ENCODE results near the gene XRN2.

The XRN2 gene, protein sequence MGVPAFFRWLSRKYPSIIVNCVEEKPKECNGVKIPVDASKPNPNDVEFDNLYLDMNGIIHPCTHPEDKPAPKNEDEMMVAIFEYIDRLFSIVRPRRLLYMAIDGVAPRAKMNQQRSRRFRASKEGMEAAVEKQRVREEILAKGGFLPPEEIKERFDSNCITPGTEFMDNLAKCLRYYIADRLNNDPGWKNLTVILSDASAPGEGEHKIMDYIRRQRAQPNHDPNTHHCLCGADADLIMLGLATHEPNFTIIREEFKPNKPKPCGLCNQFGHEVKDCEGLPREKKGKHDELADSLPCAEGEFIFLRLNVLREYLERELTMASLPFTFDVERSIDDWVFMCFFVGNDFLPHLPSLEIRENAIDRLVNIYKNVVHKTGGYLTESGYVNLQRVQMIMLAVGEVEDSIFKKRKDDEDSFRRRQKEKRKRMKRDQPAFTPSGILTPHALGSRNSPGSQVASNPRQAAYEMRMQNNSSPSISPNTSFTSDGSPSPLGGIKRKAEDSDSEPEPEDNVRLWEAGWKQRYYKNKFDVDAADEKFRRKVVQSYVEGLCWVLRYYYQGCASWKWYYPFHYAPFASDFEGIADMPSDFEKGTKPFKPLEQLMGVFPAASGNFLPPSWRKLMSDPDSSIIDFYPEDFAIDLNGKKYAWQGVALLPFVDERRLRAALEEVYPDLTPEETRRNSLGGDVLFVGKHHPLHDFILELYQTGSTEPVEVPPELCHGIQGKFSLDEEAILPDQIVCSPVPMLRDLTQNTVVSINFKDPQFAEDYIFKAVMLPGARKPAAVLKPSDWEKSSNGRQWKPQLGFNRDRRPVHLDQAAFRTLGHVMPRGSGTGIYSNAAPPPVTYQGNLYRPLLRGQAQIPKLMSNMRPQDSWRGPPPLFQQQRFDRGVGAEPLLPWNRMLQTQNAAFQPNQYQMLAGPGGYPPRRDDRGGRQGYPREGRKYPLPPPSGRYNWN

DNA sequence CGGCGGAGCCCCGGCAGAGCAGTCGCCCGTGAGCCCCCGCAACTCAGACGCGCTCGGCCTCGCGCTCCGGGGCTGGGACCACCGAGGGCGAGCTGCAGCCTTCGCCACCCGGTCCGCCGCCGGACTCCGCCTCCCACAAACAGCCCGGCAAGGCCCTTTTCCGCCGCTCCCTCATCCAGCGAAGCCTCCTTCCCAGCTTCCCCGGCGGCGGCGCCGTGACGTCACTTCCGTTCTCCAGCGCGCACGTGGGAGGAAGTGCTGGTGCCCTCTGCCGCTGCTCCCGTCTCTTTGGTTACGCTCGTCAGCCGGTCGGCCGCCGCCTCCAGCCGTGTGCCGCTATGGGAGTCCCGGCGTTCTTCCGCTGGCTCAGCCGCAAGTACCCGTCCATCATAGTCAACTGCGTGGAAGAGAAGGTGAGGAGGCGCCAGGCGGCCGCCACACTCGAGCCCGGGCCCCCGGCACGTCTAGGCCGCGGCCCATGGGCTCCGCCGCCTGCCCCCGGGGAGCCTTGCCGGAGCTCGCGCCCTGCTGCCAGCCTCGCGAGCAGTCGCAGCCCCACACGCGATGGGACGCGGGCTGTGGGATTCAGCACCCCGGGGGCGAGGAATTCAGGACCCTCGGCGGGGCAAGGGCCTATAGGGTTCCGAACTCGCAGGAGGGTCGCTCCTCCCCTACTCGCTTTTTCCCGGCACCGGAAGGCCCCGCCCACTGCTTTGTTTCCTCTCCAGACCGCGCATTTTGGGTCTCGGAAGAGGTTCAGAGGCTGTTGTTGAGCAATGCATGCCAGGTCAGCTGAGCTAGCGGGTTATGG, at the start of gene XRN2:
TSS of gene XRN2 (plus strand) at position 271 of the 811 bp plus-strand sequence. CDS start at position 339, 68 bp downstream.
- peak; percentile 94 for DNase-seq (ENCODE audit: low read depth)

DNA sequence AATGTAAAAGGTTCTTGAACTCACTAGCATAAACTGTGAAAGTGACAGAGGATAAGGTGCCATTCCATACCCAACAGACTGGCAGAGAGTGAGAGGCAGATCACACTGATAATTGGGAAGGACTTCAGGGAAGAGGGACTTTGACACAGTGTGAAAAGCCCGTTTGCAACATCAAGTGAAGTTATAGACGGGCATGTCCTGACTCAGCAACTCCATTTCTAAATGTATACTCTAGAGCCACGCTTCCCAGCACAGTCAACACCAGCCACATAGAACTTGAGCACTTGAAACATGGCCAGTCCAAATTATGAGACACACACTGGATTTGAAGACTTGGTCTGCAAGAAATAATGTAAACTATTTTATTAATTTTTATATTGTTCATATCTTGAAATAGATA, 45.9 kb upstream of the XRN2 start:
- DNase-seq (ENCODE audit: low read depth), result no peak

DNA sequence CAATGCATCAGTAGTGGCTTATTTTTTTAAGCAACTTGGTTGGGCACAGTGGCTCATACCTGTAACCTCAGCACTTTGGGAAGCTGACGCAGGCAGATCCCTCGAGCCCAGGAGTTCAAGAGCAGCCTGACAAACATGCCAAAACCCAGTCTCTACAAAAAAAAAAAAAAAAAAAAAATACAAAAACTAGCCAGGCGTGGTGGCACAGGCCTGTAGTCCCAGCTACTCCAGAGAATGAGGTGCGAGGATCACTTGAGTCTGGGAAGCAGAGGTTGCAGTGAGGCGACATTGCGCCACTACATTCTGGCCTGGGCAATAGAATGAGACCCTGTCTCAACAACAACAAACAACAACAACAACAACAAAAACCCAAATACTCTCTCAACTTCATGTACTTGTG, 44.7 kb upstream of the XRN2 start:
- no peak for DNase-seq (ENCODE audit: low read depth)

DNA sequence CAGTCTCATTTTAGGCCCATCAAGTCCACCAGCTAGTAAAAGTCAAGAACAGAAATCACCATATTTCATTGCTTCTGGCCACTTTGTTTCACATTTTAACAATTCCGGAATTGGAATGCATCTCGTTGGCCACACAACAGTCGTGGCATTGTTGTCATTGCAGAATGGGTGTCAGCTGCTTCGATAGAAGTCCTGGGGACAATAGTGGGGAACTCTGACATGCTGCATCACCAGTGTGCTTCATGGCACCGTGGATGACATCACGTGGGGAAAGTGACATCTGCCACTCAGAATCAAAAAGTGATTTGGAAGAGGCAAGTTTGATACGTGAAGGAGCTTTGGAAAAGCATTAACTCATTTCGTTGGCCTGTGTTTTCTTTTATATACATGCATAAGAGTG, 43.8 kb upstream of the XRN2 start:
- no peak for DNase-seq (ENCODE audit: low read depth)

DNA sequence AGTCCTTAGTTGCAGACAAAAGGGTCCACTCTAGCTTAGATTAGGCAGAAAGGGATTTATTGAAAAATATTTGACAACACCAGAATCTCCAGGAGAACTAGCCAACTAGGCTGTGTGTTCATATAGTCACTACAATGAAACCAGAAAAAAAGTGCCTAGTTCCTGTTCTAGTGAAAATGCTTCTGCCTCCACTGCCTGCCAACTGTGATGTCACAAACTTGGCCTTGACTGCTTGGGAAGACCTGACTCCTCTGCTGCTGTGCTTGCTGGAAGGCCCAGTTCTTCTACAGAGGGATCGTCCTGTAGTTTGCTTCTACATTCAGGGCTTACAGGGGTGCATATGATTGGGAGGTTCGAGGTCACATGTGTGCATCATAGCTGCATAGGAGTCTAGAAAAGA, 40.3 kb upstream of the XRN2 start:
- no peak for DNase-seq (ENCODE audit: low read depth)

DNA sequence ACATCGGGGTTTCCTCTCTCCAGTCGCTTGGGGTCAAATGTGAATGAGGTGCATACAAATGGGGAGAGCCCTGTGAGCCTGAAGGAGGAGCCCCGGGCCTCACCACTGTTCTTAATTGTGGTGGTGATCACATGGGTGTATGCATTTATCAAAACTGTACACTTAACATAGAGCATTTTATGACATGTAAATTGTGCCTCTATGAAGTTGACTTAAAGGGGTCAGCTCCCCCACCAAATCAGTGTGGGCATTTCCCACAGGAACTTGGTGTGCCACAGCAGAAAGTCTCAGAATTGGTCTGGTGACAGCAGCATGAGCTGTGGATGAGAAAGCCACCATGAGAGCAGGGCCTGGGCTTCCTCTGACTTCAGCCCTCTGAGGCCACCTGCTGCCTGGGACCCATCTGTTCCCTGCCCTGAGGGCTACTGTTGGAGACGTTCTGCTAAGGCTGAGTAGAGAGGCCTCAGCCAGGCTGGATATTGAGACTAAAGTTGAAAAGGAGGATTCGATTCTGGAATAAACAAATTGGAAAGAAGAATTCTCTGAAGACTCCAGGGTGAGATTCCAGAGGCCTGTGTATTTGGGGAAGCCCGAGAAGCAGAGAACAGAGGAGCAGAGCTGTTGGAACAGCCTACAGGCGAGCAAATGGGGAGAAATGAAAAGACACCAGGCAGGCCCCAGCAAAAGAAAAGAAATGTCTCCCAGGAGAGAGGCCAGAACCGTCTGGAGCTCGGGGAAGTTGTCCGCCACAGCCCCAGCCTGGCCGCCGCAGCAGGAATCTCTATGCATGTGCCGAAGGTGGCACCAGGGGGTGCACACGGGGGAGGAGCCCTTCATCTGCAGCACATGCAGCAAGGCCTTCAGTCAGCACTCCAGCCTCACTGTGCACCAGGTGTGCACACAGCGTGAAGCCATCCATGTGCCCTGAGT, 37.6 kb upstream of the XRN2 start:
- DNase-seq (ENCODE audit: low read depth), result no peak

DNA sequence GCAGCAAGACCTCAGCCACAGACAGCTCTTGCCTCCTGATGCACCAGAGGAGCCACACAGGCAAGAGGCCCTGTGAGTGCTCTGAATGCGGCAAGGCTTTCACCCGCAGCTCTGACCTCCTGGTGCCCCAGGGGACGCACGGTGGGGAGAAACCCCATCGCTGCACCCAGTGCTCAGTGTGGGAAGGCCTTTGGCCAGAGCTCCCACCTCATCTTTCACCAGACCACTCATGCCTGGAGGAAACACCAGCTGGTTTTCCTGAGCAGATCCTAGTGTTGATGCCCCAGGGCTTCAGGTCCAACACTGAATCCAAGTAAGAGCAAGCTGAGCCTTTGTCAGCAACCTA, 37.0 kb upstream of the XRN2 start:
- DNase-seq (ENCODE audit: low read depth), result no peak

DNA sequence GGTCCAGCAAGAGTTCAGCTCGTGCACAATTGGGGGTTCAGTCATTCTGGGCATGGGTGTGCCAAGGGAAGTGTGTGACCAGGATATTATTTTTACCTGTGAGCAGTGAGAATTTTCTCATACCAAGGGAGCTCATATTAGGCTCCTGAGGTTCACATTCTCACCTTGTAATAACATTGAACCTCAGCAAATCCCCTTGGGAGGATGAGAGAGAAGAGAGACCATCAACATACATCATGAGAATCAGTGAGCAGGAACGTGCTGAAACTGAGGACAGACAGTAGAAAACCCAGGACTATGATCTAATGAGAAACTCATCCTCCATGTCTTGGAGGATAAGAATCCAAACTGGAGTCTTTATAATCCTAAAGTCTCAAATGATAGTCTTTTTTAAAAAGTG, 33.4 kb upstream of the XRN2 start:
- DNase-seq (ENCODE audit: low read depth), result no peak

DNA sequence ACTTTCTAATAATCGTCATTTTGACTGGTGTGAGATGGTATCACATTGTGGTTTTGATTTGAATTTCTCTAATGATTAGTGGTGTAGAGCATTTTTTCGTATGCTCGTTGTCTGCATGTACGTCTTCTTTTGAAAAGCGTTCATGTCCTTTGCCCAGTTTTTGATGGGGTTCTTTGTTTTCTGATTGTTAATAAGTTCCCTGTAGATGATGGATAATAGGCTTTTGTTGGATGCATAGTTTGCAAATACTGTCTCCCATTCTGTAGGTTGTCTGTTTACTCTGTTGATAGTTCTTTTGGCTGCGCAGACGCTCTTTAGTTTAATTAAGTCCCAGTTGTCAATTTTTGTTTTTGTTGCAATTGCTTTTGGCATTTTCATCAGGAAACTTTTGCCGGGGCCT, 32.3 kb upstream of the XRN2 start:
- DNase-seq (ENCODE audit: low read depth), result no peak

DNA sequence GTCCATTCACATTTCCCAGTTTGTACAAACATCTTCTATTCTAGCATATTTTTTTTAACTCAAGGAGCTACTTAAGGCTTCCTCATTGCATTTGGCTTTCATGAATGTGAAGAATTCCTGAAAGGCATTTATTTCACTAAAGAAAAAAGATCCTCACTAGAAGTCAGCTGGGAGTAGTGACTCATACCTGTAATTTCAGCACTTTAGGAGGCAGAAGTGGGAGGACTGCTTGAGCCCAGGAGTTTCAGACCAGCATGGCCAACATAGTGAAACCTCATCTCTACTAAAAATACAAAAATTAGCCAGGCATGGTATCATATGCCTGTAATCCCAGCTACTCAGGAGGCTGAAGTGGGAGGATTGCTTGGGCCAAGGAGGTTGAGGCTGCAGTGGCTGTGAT, 30.9 kb upstream of the XRN2 start:
- no peak for DNase-seq (ENCODE audit: low read depth)

DNA sequence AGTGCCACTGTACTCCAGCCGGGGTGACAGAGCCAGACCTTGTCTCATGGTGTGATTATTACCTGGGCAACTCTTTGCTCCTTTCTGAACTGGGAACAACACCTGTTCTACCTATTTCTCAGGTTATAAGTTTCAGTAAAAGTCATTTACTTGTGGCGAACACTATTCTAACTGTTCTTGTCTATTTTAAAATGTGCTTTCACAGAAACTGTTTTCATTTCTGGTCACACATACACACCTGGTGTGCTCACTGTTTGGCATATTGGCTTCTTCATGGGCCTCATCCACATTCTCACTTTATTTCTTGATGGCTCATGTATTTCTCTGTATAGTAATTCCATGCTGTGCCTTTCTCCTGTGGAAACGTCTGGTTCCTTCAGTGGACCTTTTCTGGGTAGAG, 30.5 kb upstream of the XRN2 start:
- DNase-seq (ENCODE audit: low read depth), result no peak

DNA sequence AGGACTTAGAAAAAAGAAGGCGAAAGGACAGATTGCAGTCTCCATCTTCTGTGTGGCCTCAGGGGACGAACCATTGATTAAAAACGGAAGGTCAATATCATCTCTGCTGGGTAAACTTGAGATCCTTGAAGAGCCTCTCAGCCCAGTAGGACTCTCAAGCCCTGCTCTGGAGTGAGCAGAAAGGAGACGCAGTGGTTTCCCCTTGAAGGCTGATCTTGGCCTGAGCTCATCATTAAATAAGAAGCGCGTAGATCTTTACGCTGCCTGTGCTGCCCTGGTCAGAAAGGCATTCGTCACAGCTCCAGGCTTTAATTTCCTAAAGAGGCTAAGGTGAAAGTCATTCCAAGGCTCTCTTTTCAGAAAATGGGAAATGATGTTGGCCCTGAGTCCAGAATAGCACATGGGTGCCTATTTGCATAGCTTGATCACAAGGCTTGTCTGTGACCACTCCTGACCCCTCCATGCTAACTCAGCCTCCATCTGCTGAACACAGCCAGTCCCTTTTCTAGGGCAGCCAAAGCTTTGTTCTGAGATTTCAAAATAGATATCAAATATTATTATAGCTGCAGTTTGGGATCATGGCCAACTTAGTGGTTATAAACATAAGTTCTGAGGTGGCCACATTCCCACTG, 29.3 kb upstream of the XRN2 start:
- no peak for DNase-seq (ENCODE audit: low read depth)

DNA sequence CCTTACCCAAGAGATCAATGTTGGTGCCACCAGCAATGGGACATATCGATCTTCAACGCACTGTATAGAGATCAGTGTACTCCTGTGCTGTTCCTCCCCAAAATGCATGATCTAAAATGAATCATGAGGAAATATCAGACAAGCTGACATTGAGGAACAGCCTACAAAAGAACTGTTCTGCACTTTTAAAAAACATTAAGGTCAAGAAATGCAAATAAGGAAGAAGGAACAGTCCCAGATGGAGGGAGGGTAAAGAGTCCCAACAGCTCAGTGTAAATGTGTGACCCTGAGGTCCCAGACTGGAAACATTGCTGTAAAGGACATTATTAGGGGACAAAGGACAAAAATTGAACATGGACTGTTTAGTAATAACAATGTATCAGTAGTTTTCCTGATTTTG, 24.3 kb upstream of the XRN2 start:
- DNase-seq (ENCODE audit: low read depth), result no peak

DNA sequence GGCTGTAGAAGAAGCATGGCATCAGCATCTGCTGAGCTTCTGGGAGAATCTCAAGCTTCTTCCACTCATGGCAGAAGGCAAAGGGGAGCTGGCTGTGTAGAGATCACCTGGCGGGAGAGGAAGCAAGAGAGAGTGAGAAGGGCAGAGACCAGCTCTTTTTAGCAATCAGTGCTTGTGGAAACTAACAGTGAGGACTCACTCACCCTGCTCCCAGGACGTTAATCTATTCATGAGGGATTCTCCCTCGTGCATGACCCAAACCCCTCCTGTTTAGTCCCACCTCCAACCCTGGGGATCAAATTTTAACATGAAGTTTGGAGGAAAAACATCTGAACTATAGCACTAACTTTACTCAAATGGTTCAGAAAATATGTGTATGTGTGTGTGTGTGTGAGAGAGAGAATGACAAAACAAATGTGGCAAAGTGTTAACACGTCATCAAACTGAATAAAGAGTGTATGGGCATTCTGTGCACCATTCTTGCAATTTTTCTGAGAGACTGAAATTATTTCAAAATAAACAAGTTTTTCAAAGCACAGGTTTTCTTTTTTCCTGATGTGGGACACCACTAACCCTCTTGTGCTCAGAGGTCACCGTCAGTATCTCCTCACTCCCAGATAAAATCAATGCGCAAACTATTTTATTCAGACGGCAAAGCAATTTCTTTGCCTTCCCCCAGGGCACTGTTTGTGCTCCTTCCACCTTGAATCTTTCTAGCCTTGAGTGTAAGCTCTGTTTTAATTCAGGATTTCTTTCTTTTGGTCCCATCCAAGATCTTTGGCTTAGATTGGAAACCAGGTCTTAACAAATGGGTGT, 23.2 kb upstream of the XRN2 start:
- no peak for DNase-seq (ENCODE audit: low read depth)

DNA sequence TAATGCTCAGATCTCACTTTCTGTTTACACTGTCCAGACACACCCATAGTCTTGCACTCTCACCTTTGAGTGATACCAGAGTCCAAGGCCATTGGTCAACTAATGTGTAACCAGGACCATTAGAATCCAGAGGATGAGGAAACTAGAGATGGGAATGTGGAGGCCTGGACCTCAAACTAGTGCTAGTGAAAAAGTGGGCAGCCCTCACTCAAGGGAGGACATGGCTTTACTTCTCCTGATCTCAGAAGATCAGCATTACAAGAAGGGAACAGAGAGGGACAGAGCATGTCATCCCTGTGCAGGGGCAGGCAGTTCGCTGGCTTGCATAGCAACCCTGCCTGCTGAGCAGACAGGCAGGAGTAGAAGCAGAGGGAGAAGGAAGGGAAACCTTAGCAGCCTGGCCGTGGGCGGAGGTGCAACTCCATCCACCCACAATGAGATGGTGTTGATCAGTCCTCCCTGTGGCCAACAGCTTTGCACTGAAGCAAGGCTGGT, 22.6 kb upstream of the XRN2 start:
- no peak for DNase-seq (ENCODE audit: low read depth)

DNA sequence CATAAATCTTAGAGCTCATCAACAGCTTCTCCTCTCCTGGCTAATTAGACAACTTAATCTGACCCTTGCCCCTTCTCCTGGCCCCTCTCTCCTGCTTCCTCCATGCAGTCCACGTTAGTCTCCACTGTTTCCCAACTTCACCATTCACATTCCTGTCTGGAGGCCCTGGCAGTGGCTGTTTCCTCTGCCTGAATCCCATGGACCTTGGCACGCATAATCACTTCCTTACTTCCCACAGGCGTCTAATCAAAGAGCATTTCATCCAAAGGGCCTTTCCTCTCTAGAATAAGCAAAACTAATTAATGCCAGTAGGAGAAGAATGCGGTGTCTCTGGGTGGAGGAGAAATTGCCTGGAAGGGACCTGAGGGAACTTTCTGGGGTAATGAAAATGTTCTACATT, 16.4 kb upstream of the XRN2 start:
- DNase-seq (ENCODE audit: low read depth), result no peak

DNA sequence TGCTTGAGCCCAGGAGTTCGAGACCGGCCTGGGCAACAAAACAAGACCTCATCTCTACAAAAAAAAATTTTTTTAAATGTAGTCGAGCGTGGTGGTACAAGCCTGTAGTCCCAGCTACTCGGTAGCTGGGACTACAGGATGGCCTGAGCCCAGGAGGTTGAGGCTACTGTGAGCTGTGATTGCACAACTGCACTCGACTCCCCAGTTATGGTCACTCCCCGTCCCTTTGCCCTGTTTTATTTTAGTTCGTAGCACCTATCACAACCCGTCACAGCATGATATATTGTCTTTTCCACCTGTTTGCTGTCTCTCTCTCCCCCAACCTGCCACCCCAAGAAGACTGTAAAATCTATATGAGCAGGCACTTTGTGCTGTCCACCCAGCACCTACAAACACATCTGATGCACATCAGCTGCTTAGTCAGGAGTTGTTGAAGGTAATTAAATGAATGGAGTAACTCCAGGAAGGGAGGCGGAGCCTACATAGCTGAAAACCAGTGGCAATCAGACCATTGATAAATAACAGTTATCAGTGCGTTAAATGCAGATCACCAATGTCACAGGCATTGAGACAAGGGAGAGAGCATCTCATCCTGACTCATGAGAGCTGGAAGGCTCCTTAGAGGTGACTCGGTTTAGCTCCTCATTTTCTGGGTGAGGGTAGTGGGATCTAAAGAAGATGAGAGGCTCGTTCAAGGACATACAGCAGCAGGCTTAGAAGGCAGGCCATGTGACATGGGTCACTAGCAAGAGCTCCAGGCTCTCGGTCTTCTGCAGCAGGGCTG, 14.4 kb upstream of the XRN2 start:
- DNase-seq (ENCODE audit: low read depth), result no peak

DNA sequence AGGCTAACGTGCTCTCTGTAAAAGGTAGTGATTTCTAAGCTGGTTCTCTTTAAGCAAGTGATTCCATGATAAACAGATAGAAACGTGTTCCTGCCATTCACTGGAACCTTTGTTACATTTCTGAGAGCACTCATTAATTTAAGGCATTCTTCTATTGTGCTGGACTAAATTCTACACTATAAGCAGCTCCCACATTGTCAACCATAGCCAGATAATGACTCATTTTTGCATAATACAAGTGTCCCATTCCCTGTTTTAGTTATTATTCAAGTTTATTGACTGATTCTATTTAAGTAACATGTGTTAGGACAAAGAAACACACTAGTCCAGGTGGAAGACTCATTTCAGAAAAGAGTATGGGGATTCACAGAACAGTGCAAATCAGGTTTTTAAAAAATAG, 13.5 kb upstream of the XRN2 start:
- no peak for DNase-seq (ENCODE audit: low read depth)

DNA sequence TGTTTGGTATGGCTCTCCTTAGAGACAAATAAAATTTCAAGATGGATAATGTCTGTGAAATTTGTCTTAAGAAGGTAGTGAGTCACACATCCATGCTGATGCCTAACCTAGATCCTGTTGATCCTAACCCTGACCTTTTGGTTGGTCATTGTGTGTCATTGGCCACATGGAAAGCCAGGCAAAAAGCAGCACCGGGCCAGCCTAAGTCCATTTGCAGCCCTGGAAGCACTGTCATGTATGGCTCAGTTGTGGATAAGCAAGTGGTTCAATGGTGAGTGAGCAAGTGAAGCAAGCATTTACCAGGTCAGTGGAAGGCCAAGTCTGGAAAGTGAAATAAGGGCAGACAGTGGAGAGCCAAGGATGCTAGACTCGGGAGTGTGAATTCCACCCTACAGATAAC, 12.1 kb upstream of the XRN2 start:
- DNase-seq (ENCODE audit: low read depth), result no peak
